HG02852 (cell line): ENCODE results near the gene ELAVL2.

Source experiments
- ATAC-seq: cut with Tn5 transposase; IDR thresholded peaks from one replicate; pipeline ENCODE4 v1.9.1; 2021; ENCODE audit warnings: mild to moderate bottlenecking, moderate library complexity; ENCODE audit not compliant: unreplicated experiment

The ELAVL2 gene

GRCh38 chr9:23669776-23670175 lies 156.3 kb downstream of the ELAVL2 start:
- no peak for ATAC-seq

GRCh38 chr9:23665635-23666034 lies 160.4 kb downstream of the ELAVL2 start:
- no peak for ATAC-seq

GRCh38 chr9:23665051-23665450 lies 161.0 kb downstream of the ELAVL2 start:
- no peak for ATAC-seq

GRCh38 chr9:23663946-23664345 lies 162.1 kb downstream of the ELAVL2 start:
- ATAC-seq, result no peak

- ATAC-seq, result no peak
These were observed 162.5 kb downstream of the ELAVL2 start for GRCh38 chr9:23663536-23663935.

GRCh38 chr9:23663125-23663524 lies 162.9 kb downstream of the ELAVL2 start:
- no peak for ATAC-seq

- ATAC-seq, result no peak
These were observed 163.7 kb downstream of the ELAVL2 start for GRCh38 chr9:23662320-23662719.

- ATAC-seq, result no peak
These were observed 166.6 kb downstream of the ELAVL2 start for GRCh38 chr9:23659346-23660006.

- no peak for ATAC-seq
These were observed 167.4 kb downstream of the ELAVL2 start for GRCh38 chr9:23658376-23659258.

- no peak for ATAC-seq
These were observed 175.0 kb downstream of the ELAVL2 start for GRCh38 chr9:23651051-23651450.

GRCh38 chr9:23648651-23649050 lies 177.4 kb downstream of the ELAVL2 start:
- no peak for ATAC-seq

GRCh38 chr9:23644896-23645295 lies 181.1 kb downstream of the ELAVL2 start:
- ATAC-seq, result no peak

- ATAC-seq, result no peak
These were observed 181.7 kb downstream of the ELAVL2 start for GRCh38 chr9:23644326-23644725.

- ATAC-seq, result no peak
These were observed 182.3 kb downstream of the ELAVL2 start for GRCh38 chr9:23643656-23644258.
